CD4-positive, CD25-positive, alpha-beta regulatory T cell (primary cell): ENCODE measurements around the gene RHOB. TPM values are rescaled to one million over a fixed set of nuclear protein-coding genes. Genes with fewer than 3 reads are reported as not detected.

Experiments used
- ATAC-seq, 2 donors: fragments of 150-1000 bp; cut with Tn5 transposase; one replicate each; pipeline ENCODE4 v1.10.0; 2021; ENCODE audit warnings: low read depth in 2 of 2, moderate number of reproducible peaks in 2 of 2, moderate library complexity in 1 of 2
- DNase-seq, 3 donors: peaks; one replicate each; pipeline versions ENCODE4 v3.0.0 to v3.0.0-alpha.2; 2012 to 2022; ENCODE audit warnings: mixed read lengths in 1 of 3
- H3K27ac ChIP-seq: one replicate; pipeline ENCODE4 v1.7.0; 2013; ENCODE audit warnings: mild to moderate bottlenecking, low read length; ENCODE audit not compliant: insufficient read depth, poor library complexity, severe bottlenecking
- H3K27me3 ChIP-seq: one replicate; pipeline ENCODE4 v1.7.0; 2013; ENCODE audit warnings: low read length; ENCODE audit not compliant: control insufficient read depth, insufficient read depth
- H3K36me3 ChIP-seq: one replicate; pipeline ENCODE4 v1.7.0; 2013; ENCODE audit warnings: mild to moderate bottlenecking, low read length, moderate library complexity; ENCODE audit not compliant: control insufficient read depth, insufficient read depth
- H3K4me1 ChIP-seq: 2 replicates; pipeline ENCODE4 v1.7.0; 2013; ENCODE audit warnings: mild to moderate bottlenecking, low read length; ENCODE audit not compliant: insufficient read depth, control insufficient read depth, poor library complexity, severe bottlenecking
- H3K4me3 ChIP-seq: one replicate; pipeline ENCODE4 v1.7.0; 2013; ENCODE audit warnings: low read depth, mild to moderate bottlenecking, low read length, moderate library complexity
- H3K9me3 ChIP-seq, 2 experiments: 1 replicate in 1 of 2; 2 replicates in 1 of 2; pipeline ENCODE4 v1.7.0; 2013; ENCODE audit warnings: low read length in 2 of 2, mild to moderate bottlenecking in 1 of 2, moderate library complexity in 1 of 2; ENCODE audit not compliant: control insufficient read depth in 2 of 2
- H3K27ac Mint-ChIP-seq, 3 donors: one replicate each; pipeline ENCODE4 v1.8.0; 2020 to 2022; ENCODE audit warnings: mild to moderate bottlenecking in 3 of 3, mixed read lengths in 3 of 3, moderate library complexity in 2 of 3
- H3K27me3 Mint-ChIP-seq: one replicate; pipeline ENCODE4 v1.8.0; 2022; ENCODE audit warnings: mild to moderate bottlenecking, mixed read lengths
- H3K36me3 Mint-ChIP-seq: one replicate; pipeline ENCODE4 v1.8.0; 2020; ENCODE audit warnings: mixed read lengths
- H3K4me1 Mint-ChIP-seq, 4 donors: one replicate each; pipeline ENCODE4 v1.8.0; 2020 to 2022; ENCODE audit warnings: mixed read lengths in 4 of 4, mild to moderate bottlenecking in 1 of 4
- H3K4me3 Mint-ChIP-seq, 4 donors: one replicate each; pipeline ENCODE4 v1.8.0; 2020 to 2022; ENCODE audit warnings: mild to moderate bottlenecking in 4 of 4, mixed read lengths in 4 of 4, moderate library complexity in 3 of 4
- H3K9me3 Mint-ChIP-seq, 7 donors: one replicate each; pipeline ENCODE4 v1.8.0; 2020 to 2022; ENCODE audit warnings: mixed read lengths in 7 of 7, mild to moderate bottlenecking in 3 of 7, moderate library complexity in 2 of 7
- polyA plus RNA-seq, 4 donors: library from polyadenylated mRNA; unstranded; fragments of 300-500 nt; fragmentation: Illumina TruSeq; gene quantifications; one replicate each; pipeline ENCODE4 v1.2.3, GENCODE V29; 2021
- total RNA-seq: library from RNA; stranded (reverse); gene quantifications from one replicate; pipeline ENCODE4 v1.2.3, GENCODE V29; 2022

RHOB gene
- total and polyA plus RNA-seq, 5 donors from 2014 or later, result 0.69 to 16.6 (median 1.1) TPM

- no peak for DNase-seq
- no peaks in the 10 kb centered on the region for H3K36me3 ChIP-seq
- no peaks in the 10 kb centered on the region for H3K9me3 ChIP-seq
- H3K4me3 ChIP-seq, result no peak overlapping the region
- no peak for ATAC-seq
- Mint-ChIP-seq H3K36me3 (no peaks in the 10 kb centered on the region), H3K27ac (peak overlapping the region in 1 of 3 donors; percentile 37), H3K9me3 (no peaks in the 10 kb centered on the region), H3K4me1 (no peaks in the 10 kb centered on the region), H3K4me3 (no peak overlapping the region), H3K27me3 (peaks cover 37% of the 10 kb centered on the region)
- H3K27me3 ChIP-seq, result peaks cover 22% of the 10 kb centered on the region
- H3K4me1 ChIP-seq, result no peaks in the 10 kb centered on the region
- H3K27ac ChIP-seq, result no peak overlapping the region
Measured at GRCh38 chr2:20440001-20440560, 6.8 kb upstream of the RHOB start.

GRCh38 chr2:20443276-20443920 is 3.5 kb upstream of the RHOB start:
- Mint-ChIP-seq H3K27ac (peak overlapping the region in 1 of 3 donors; percentile 14), H3K27me3 (peaks cover 48% of the 10 kb centered on the region)

GRCh38 chr2:20444101-20444992 is 2.5 kb upstream of the RHOB start:
- H3K36me3 Mint-ChIP-seq, result no peaks in the 10 kb centered on the region
- peaks cover 49% of the 10 kb centered on the region for H3K27me3 Mint-ChIP-seq

More at GRCh38 chr2:20443276-20443920, 3.5 kb upstream of the RHOB start:
- peaks cover 0 to 8% (median 0%) of the 10 kb centered on the region in 4 donors for H3K4me1 Mint-ChIP-seq
- H3K9me3 Mint-ChIP-seq, result no peaks in the 10 kb centered on the region
- H3K4me1 ChIP-seq, result peaks cover 16% of the 10 kb centered on the region
- no peak overlapping the region for H3K27ac ChIP-seq
- DNase-seq, result peak in 2 of 3 donors; percentile 29 to 55
- H3K27me3 ChIP-seq, result peaks cover 22% of the 10 kb centered on the region
- H3K4me3 Mint-ChIP-seq, result peak overlapping the region in 1 of 4 donors; percentile 17
- no peaks in the 10 kb centered on the region for H3K36me3 ChIP-seq
- H3K9me3 ChIP-seq, result no peaks in the 10 kb centered on the region
- no peak overlapping the region for H3K4me3 ChIP-seq
- no peak for ATAC-seq
- H3K36me3 Mint-ChIP-seq, result no peaks in the 10 kb centered on the region

DNA sequence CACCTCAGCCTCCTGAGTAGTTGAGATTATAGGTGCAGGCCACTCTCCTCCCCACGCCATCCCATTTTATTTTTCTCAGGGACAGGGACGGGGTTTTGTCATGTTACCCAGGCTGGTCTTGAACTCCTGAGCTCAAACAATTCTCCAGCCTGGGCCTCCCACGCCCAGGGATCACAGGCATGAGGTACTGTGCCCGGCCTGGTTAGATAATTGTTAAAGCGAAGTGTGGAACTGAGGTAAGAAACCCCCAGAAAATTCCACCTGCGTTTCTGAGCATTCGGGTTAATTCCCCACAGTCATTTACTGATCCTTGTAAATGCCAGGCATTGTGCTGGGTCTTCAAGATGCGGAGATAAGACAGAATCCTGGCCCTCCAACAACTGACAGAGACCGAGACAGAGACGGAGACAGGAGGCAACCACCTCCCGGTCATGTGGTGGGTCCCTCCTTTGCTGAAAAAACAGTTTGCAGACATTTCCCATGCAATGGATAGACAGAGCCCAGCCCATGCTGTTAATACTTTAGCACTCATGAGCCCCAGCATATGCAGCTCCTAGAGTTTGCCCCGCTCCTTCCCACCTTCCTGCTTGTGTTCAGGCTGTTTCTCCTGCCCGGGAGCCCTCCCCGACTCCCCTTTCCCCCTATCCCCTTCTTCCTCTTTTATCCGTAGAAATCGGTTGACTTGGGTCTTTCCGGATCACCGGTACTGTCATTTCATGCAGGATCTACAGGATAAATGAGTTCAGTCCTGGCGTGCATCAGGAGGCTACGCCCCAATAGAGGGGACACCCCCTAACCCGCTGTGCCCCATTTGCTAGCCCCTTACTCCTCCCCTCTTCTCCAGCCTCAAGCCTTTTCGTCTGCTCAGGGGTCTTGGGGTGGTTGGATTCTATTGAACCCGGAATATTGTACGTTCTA is 1.6 kb upstream of the RHOB start:
- Histone ChIP-seq H3K27ac (no peak overlapping the region), H3K9me3 (no peaks in the 10 kb centered on the region), H3K4me1 (peaks cover 16% of the 10 kb centered on the region), H3K36me3 (no peaks in the 10 kb centered on the region), H3K4me3 (no peak overlapping the region), H3K27me3 (peaks cover 21% of the 10 kb centered on the region)
- Mint-ChIP-seq H3K27me3 (peaks cover 56% of the 10 kb centered on the region), H3K4me3 (peak overlapping the region in 1 of 4 donors; percentile 2), H3K27ac (no peak overlapping the region), H3K9me3 (no peaks in the 10 kb centered on the region), H3K4me1 (peaks cover 0 to 8% (median under 1%) of the 10 kb centered on the region in 4 donors), H3K36me3 (no peaks in the 10 kb centered on the region)
- no peak for DNase-seq
- ATAC-seq, result no peak

More at GRCh38 chr2:20444101-20444992, 2.5 kb upstream of the RHOB start:
- Mint-ChIP-seq H3K27ac (no peak overlapping the region), H3K9me3 (no peaks in the 10 kb centered on the region), H3K4me1 (peaks cover 0 to 8% (median under 1%) of the 10 kb centered on the region in 4 donors), H3K4me3 (peak overlapping the region in 2 of 4 donors; percentile 2 to 17)
- no peaks in the 10 kb centered on the region for H3K36me3 ChIP-seq
- no peak overlapping the region for H3K27ac ChIP-seq
- peaks cover 16% of the 10 kb centered on the region for H3K4me1 ChIP-seq
- H3K27me3 ChIP-seq, result peaks cover 23% of the 10 kb centered on the region
- no peak overlapping the region for H3K4me3 ChIP-seq
- DNase-seq (no peak), ATAC-seq (no peak)
- no peaks in the 10 kb centered on the region for H3K9me3 ChIP-seq

- H3K27me3 Mint-ChIP-seq, result peaks cover 64% of the 10 kb centered on the region
- peak overlapping the region; percentile 70 to 89 (median 79) for H3K4me3 Mint-ChIP-seq
- no peaks in the 10 kb centered on the region for H3K36me3 ChIP-seq
- no peaks in the 10 kb centered on the region for H3K36me3 Mint-ChIP-seq
- peaks cover 16% of the 10 kb centered on the region for H3K4me1 ChIP-seq
- no peak overlapping the region for H3K4me3 ChIP-seq
- H3K27ac ChIP-seq, result no peak overlapping the region
- peaks cover 0 to 8% (median under 1%) of the 10 kb centered on the region in 4 donors for H3K4me1 Mint-ChIP-seq
- no peaks in the 10 kb centered on the region for H3K9me3 ChIP-seq
- peaks cover 19% of the 10 kb centered on the region for H3K27me3 ChIP-seq
- peak overlapping the region in 1 of 3 donors; percentile 47 for H3K27ac Mint-ChIP-seq
- no peaks in the 10 kb centered on the region for H3K9me3 Mint-ChIP-seq
- no peak for DNase-seq
- ATAC-seq, result no peak
Measured at GRCh38 chr2:20446255-20446916, 488 bp upstream of the RHOB start.

- Histone ChIP-seq H3K4me1 (peaks cover 16% of the 10 kb centered on the region), H3K9me3 (no peaks in the 10 kb centered on the region), H3K4me3 (no peak overlapping the region), H3K27ac (no peak overlapping the region), H3K27me3 (peaks cover 25% of the 10 kb centered on the region), H3K36me3 (no peaks in the 10 kb centered on the region)
- Mint-ChIP-seq H3K9me3 (no peaks in the 10 kb centered on the region), H3K4me3 (peak overlapping the region; percentile 63 to 92 (median 80)), H3K36me3 (no peaks in the 10 kb centered on the region), H3K4me1 (peaks cover 0 to 8% (median under 1%) of the 10 kb centered on the region in 4 donors), H3K27ac (peak overlapping the region in 1 of 3 donors; percentile 71), H3K27me3 (peaks cover 69% of the 10 kb centered on the region)
- ATAC-seq, result peak in 1 of 2 donors; percentile 2
- peak in 2 of 3 donors; percentile 15 to 38 for DNase-seq
Measured at GRCh38 chr2:20447437-20448245, 767 bp downstream of the RHOB start.
